ENCODE data around the gene LSM7.

LSM7 gene

GRCh38 chr19:2337329-2337707, 8.9 kb upstream of the LSM7 start:
- ChIA-PET CTCF (interaction anchor here (0.6 kb wide), 1 partner anchor 271 kb away, joined by 4 read pairs; no protein-coding TSS in a partner anchor), POLR2A (ENCODE audit: low non-redundant PET) (no interaction called here)
- 0 out of 2 replicates have a peak overlapping the region, but pooled peaks have one; percentile 5 for H3K27ac ChIP-seq
- no peak for DNase-seq (ENCODE audit: low spot score)
- TF ChIP-seq CTCF (conservative IDR thresholded peaks at IDR 0.05; ENCODE audit: low read depth): no peak

- CTCF ChIA-PET: no interaction called here
These were observed 8.3 kb upstream of the LSM7 start for GRCh38 chr19:2336528-2337328.

GRCh38 chr19:2335848-2336247, 7.5 kb upstream of the LSM7 start:
- DNase-seq (ENCODE audit: low spot score): no peak
- no peak for TF ChIP-seq CTCF (conservative IDR thresholded peaks at IDR 0.05; ENCODE audit: low read depth)
- POLR2A ChIA-PET (ENCODE audit: low non-redundant PET): no interaction called here
- CTCF ChIA-PET: no interaction called here
- no peak overlapping the region for H3K27ac ChIP-seq

More at GRCh38 chr19:2336528-2337328, 8.3 kb upstream of the LSM7 start:
- POLR2A ChIA-PET (ENCODE audit: low non-redundant PET): no interaction called here
- DNase-seq (ENCODE audit: low spot score): no peak
- TF ChIP-seq CTCF (conservative IDR thresholded peaks at IDR 0.05; ENCODE audit: low read depth): no peak
- H3K27ac ChIP-seq: peak overlapping the region; percentile 19; the same call in 1 of the 2 replicates

GRCh38 chr19:2334986-2335846, 6.8 kb upstream of the LSM7 start:
- CTCF ChIA-PET: no interaction called here
- no peak for TF ChIP-seq CTCF (conservative IDR thresholded peaks at IDR 0.05; ENCODE audit: low read depth)
- H3K27ac ChIP-seq: peak overlapping the region; percentile 22
- POLR2A ChIA-PET (ENCODE audit: low non-redundant PET): no interaction called here
- no peak for DNase-seq (ENCODE audit: low spot score)

GRCh38 chr19:2334426-2334825, 6.0 kb upstream of the LSM7 start:
- peak overlapping the region; percentile 22 for H3K27ac ChIP-seq
- TF ChIP-seq CTCF (conservative IDR thresholded peaks at IDR 0.05; ENCODE audit: low read depth): no peak
- no peak for DNase-seq (ENCODE audit: low spot score)
- ChIA-PET POLR2A (ENCODE audit: low non-redundant PET) (no interaction called here), CTCF (no interaction called here)

- DNase-seq (ENCODE audit: low spot score): no peak
- POLR2A ChIA-PET (ENCODE audit: low non-redundant PET): no interaction called here
- TF ChIP-seq CTCF (conservative IDR thresholded peaks at IDR 0.05; ENCODE audit: low read depth): no peak
- CTCF ChIA-PET: interaction anchor here (0.7 kb wide), 1 partner anchor 14 kb away, joined by 3 read pairs; no protein-coding TSS in a partner anchor
- peak overlapping the region; percentile 22; the same call in 1 of the 2 replicates for H3K27ac ChIP-seq
These were observed 5.4 kb upstream of the LSM7 start for GRCh38 chr19:2333807-2334211.
